COLO668 (cell line): ENCODE results near the gene CACNA1B.
"Not testable (repeated sequence)": the region's sequence is repeated elsewhere in the genome, so short reads cannot be mapped to it uniquely, and the experiment has no call there.

ENCODE experiments used
- DNase-seq: peaks from one replicate; lab custom pipeline; 2025; ENCODE audit not compliant: unreplicated experiment; lab: John Stamatoyannopoulos, UW

The CACNA1B gene

GRCh38 chr9:137885121-137885520 is 7.5 kb downstream of the CACNA1B start:
- DNase-seq, result not testable (repeated sequence)

- DNase-seq, result not testable (repeated sequence)
These were observed 11.0 kb downstream of the CACNA1B start for GRCh38 chr9:137888621-137889020.

GRCh38 chr9:137889966-137890365 is 12.4 kb downstream of the CACNA1B start:
- DNase-seq, result not testable (repeated sequence)

GRCh38 chr9:137890768-137891587 is 13.4 kb downstream of the CACNA1B start:
- not testable (repeated sequence) for DNase-seq

GRCh38 chr9:137891588-137892423 is 14.2 kb downstream of the CACNA1B start:
- DNase-seq, result no peak

- no peak for DNase-seq
These were observed 15.0 kb downstream of the CACNA1B start for GRCh38 chr9:137892424-137893191.

GRCh38 chr9:137893670-137894069 is 16.1 kb downstream of the CACNA1B start:
- DNase-seq, result no peak

- DNase-seq, result no peak
These were observed 22.2 kb downstream of the CACNA1B start for GRCh38 chr9:137899551-137900360.

- DNase-seq, result no peak
These were observed 23.2 kb downstream of the CACNA1B start for GRCh38 chr9:137900584-137901310.

- no peak for DNase-seq
These were observed 25.1 kb downstream of the CACNA1B start for GRCh38 chr9:137902646-137903045.

- DNase-seq, result no peak
These were observed 28.2 kb downstream of the CACNA1B start for GRCh38 chr9:137905740-137906139.

GRCh38 chr9:137907776-137908175 is 30.2 kb downstream of the CACNA1B start:
- DNase-seq, result no peak

GRCh38 chr9:137912671-137913070 is 35.1 kb downstream of the CACNA1B start:
- DNase-seq, result no peak

- DNase-seq, result no peak
These were observed 35.5 kb downstream of the CACNA1B start for GRCh38 chr9:137913132-137913531.

GRCh38 chr9:137913771-137914767 is 36.5 kb downstream of the CACNA1B start:
- DNase-seq, result no peak

- DNase-seq, result no peak
These were observed 39.0 kb downstream of the CACNA1B start for GRCh38 chr9:137916540-137916939.

GRCh38 chr9:137917116-137917515 is 39.5 kb downstream of the CACNA1B start:
- DNase-seq, result no peak

GRCh38 chr9:137917795-137918194 is 40.2 kb downstream of the CACNA1B start:
- DNase-seq, result no peak
